Astrocyte of the spinal cord (primary cell): ENCODE data around the gene CTIF.

Source experiments
- DNase-seq: peaks from one replicate; pipeline ENCODE4 v3.0.0; 2011; ENCODE audit warnings: low read depth, low spot score
- H3K4me3 ChIP-seq: 2 replicates; pipeline ENCODE4 v1.5.1; 2011; ENCODE audit warnings: low read depth, mild to moderate bottlenecking, low read length, moderate library complexity
- CTCF ChIP-seq: IDR thresholded peaks from 2 replicates; pipeline ENCODE4 v1.5.1; 2012; ENCODE audit warnings: low read depth, mild to moderate bottlenecking, low read length, inconsistent platforms
- in situ Hi-C: cut with HindIII; loops from 2 replicates; pipeline ENCODE4 v1.10.0; 2017; ENCODE audit warnings: low sequenced_read_pairs

The CTIF gene

GRCh38 chr18:48531908-48532307, 6.9 kb upstream of the CTIF start:
- DNase-seq: no peak
- in situ Hi-C loops: no loop called here
- no peak for TF ChIP-seq CTCF
- H3K4me3 ChIP-seq: no peak overlapping the region

GRCh38 chr18:48533340-48534070, 5.3 kb upstream of the CTIF start:
- in situ Hi-C loops: no loop called here
- DNase-seq: no peak
- H3K4me3 ChIP-seq: no peak overlapping the region
- TF ChIP-seq CTCF: no peak

GRCh38 chr18:48534364-48534763, 4.5 kb upstream of the CTIF start:
- no peak overlapping the region for H3K4me3 ChIP-seq
- TF ChIP-seq CTCF: no peak
- in situ Hi-C loops: no loop called here
- peak; percentile 63 for DNase-seq

GRCh38 chr18:48535956-48536355, 2.9 kb upstream of the CTIF start:
- no peak for TF ChIP-seq CTCF
- no peak overlapping the region for H3K4me3 ChIP-seq
- in situ Hi-C loops: no loop called here
- DNase-seq: no peak

GRCh38 chr18:48536516-48536915, 2.3 kb upstream of the CTIF start:
- in situ Hi-C loops: no loop called here
- no peak overlapping the region for H3K4me3 ChIP-seq
- no peak for DNase-seq
- no peak for TF ChIP-seq CTCF

- peak overlapping the region; percentile 87 for H3K4me3 ChIP-seq
- TF ChIP-seq CTCF: no peak
- DNase-seq: peak; percentile 65
- in situ Hi-C loops: no loop called here
Measured at GRCh38 chr18:48539406-48540250, 797 bp downstream of the CTIF start.
